Mesenchymal stem cell (in vitro differentiated cells and primary cell): Measurements from ENCODE around the gene TCEAL9. TPM values are rescaled to one million over a fixed set of nuclear protein-coding genes. Genes with fewer than 3 reads are reported as not detected.

Experiments
- DNase-seq: peaks from one replicate; pipeline ENCODE4 v3.0.0-alpha.2; 2013
- H2AFZ ChIP-seq: one replicate; pipeline ENCODE4 v1.6.1; 2013; ENCODE audit warnings: low read depth, mild to moderate bottlenecking, control low read depth, inconsistent platforms, low read length, moderate library complexity
- H2AK5ac ChIP-seq: 2 replicates; pipeline ENCODE4 v1.6.1; 2013; ENCODE audit warnings: low read length, moderate library complexity, mild to moderate bottlenecking, inconsistent platforms; ENCODE audit not compliant: severe bottlenecking
- H2BK120ac ChIP-seq: one replicate; pipeline ENCODE4 v1.6.1; 2013; ENCODE audit warnings: low read depth, mild to moderate bottlenecking, inconsistent platforms, low read length, moderate library complexity
- H2BK12ac ChIP-seq, 2 experiments: one replicate each; pipeline ENCODE4 v1.6.1; 2013; ENCODE audit warnings: inconsistent platforms in 2 of 2, low read length in 2 of 2, mild to moderate bottlenecking in 2 of 2, moderate library complexity in 2 of 2, control low read depth in 1 of 2
- H2BK15ac ChIP-seq: one replicate; pipeline ENCODE4 v1.6.1; 2013; ENCODE audit warnings: mild to moderate bottlenecking, low read depth, inconsistent platforms; ENCODE audit not compliant: poor library complexity, severe bottlenecking
- H2BK5ac ChIP-seq: 2 replicates; pipeline ENCODE4 v1.6.1; 2013; ENCODE audit warnings: low read depth, mild to moderate bottlenecking, low read length, control low read depth, inconsistent platforms; ENCODE audit not compliant: poor library complexity, severe bottlenecking
- H3K14ac ChIP-seq, 2 experiments: one replicate each; pipeline ENCODE4 v1.6.1; 2013; ENCODE audit warnings: inconsistent platforms in 2 of 2, low read length in 2 of 2, control low read depth in 1 of 2, mild to moderate bottlenecking in 1 of 2, moderate library complexity in 1 of 2
- H3K18ac ChIP-seq, 2 experiments: one replicate each; pipeline ENCODE4 v1.6.1; 2013; ENCODE audit warnings: inconsistent platforms in 2 of 2, low read length in 2 of 2, control low read depth in 1 of 2, low read depth in 1 of 2, mild to moderate bottlenecking in 1 of 2
- H3K23ac ChIP-seq, 2 experiments: one replicate each; pipeline ENCODE4 v1.6.1; 2013; ENCODE audit warnings: inconsistent platforms in 2 of 2, low read length in 2 of 2, mild to moderate bottlenecking in 2 of 2, moderate library complexity in 2 of 2, control low read depth in 1 of 2
- H3K27ac ChIP-seq: 2 replicates; pipeline ENCODE4 v1.5.1; 2013; ENCODE audit warnings: mild to moderate bottlenecking, moderate library complexity, low read length, control low read depth, inconsistent platforms; ENCODE audit not compliant: poor library complexity, severe bottlenecking
- H3K27me3 ChIP-seq, 2 experiments: 2 replicates each; pipeline versions ENCODE4 v1.6.1 to v1.7.0; 2013; ENCODE audit warnings: low read length in 2 of 2, mild to moderate bottlenecking in 2 of 2, moderate library complexity in 2 of 2, control low read depth in 1 of 2, inconsistent platforms in 1 of 2; ENCODE audit not compliant: control insufficient read depth in 1 of 2, insufficient read depth in 1 of 2
- H3K36me3 ChIP-seq, 2 experiments: 2 replicates each; pipeline versions ENCODE4 v1.6.1 to v1.7.0; 2013; ENCODE audit warnings: low read length in 2 of 2, control low read depth in 1 of 2, inconsistent platforms in 1 of 2, low read depth in 1 of 2, mild to moderate bottlenecking in 1 of 2; ENCODE audit not compliant: insufficient read depth in 2 of 2, control insufficient read depth in 1 of 2
- H3K4ac ChIP-seq, 2 experiments: one replicate each; pipeline ENCODE4 v1.6.1; 2013; ENCODE audit warnings: inconsistent platforms in 2 of 2, low read length in 2 of 2, mild to moderate bottlenecking in 2 of 2, moderate library complexity in 2 of 2, control low read depth in 1 of 2, low read depth in 1 of 2
- H3K4me1 ChIP-seq: 2 replicates; pipeline ENCODE4 v1.6.1; 2013; ENCODE audit warnings: low read depth, low read length, control low read depth; ENCODE audit not compliant: control insufficient read depth, insufficient read depth
- H3K4me2 ChIP-seq: 2 replicates; pipeline ENCODE4 v1.6.1; 2013; ENCODE audit warnings: low read length, mild to moderate bottlenecking, inconsistent platforms; ENCODE audit not compliant: poor library complexity, severe bottlenecking
- H3K4me3 ChIP-seq, 2 experiments: 2 replicates each; pipeline versions ENCODE4 v1.5.1 to v1.7.0; 2013; ENCODE audit warnings: low read length in 2 of 2, mild to moderate bottlenecking in 2 of 2, control low read depth in 1 of 2, low read depth in 1 of 2; ENCODE audit not compliant: insufficient read depth in 1 of 2
- H3K79me1 ChIP-seq: replicated peaks from 2 replicates; pipeline ENCODE4 v1.6.1; 2013; ENCODE audit warnings: mild to moderate bottlenecking, control low read depth, low read length, inconsistent platforms; ENCODE audit not compliant: poor library complexity, severe bottlenecking
- H3K9ac ChIP-seq: 2 replicates; pipeline ENCODE4 v1.7.0; 2013; ENCODE audit warnings: mild to moderate bottlenecking, low read length, moderate library complexity
- H3K9me3 ChIP-seq: 2 replicates; pipeline ENCODE4 v1.7.0; 2013; ENCODE audit warnings: mild to moderate bottlenecking, low read length; ENCODE audit not compliant: control insufficient read depth
- H4K8ac ChIP-seq: one replicate; pipeline ENCODE4 v1.6.1; 2013; ENCODE audit warnings: inconsistent platforms, mild to moderate bottlenecking, low read length, moderate library complexity
- H4K91ac ChIP-seq: one replicate; pipeline ENCODE4 v1.6.1; 2013; ENCODE audit warnings: mild to moderate bottlenecking, low read length, inconsistent platforms
- WGBS: methylation state at CpG from one replicate; pipeline ENCODE4 v1.1.7; 2013; ENCODE audit warnings: mixed read lengths; 5-methylcytosine and 5-hydroxymethylcytosine counted together
- small RNA-seq: library from polyadenylated mRNA; stranded (forward); fragments of <200 nt; extraction: miRNeasy Mini kit (QIAGEN cat#:217004); gene quantifications from one replicate; pipeline ENCODE3, GENCODE V24; 2013; ENCODE audit warnings: low read depth

TCEAL9 gene

GRCh38 chrX:103407776-103408175 is 51.5 kb downstream of the TCEAL9 start:
- Histone ChIP-seq H3K9me3 (no peaks in the 10 kb centered on the region), H2BK120ac (no peak overlapping the region), H3K14ac (no peak overlapping the region), H2AFZ (no peak overlapping the region), H3K36me3 (peaks cover 0 to 3% of the 10 kb centered on the region in 2 experiments), H3K79me1 (peaks cover 2% of the 10 kb centered on the region), H2AK5ac (no peak overlapping the region), H3K4me2 (no peak overlapping the region), H3K27ac (no peak overlapping the region), H2BK5ac (no peak overlapping the region), H4K8ac (no peak overlapping the region), H3K9ac (no peak overlapping the region), H3K18ac (no peak overlapping the region), H4K91ac (no peak overlapping the region), H3K4ac (no peak overlapping the region), H2BK12ac (no peak overlapping the region), H2BK15ac (no peak overlapping the region), H3K27me3 (peaks cover 0 to 12% of the 10 kb centered on the region in 2 experiments), H3K23ac (no peak overlapping the region), H3K4me1 (no peaks in the 10 kb centered on the region), H3K4me3 (no peak overlapping the region)
- no CpG with 5 or more reads among the region's 2 CpGs for WGBS
- no peak for DNase-seq

Small RNA genes lying within 50 kb of the gene (small RNA-seq; reads per million reads assigned to genes)
- not detected for gene Z92846.1
